Left ventricle myocardium inferior (tissue), 1 donor: Measurements from ENCODE around the gene TMEM60. TPM values are rescaled to one million over a fixed set of nuclear protein-coding genes. Genes with fewer than 3 reads are reported as not detected.
"Not testable (repeated sequence)": the region's sequence is repeated elsewhere in the genome, so short reads cannot be mapped to it uniquely, and the experiment has no call there.

ENCODE experiments used
- DNase-seq: peaks from one replicate; pipeline ENCODE4 v3.0.0-alpha.2; 2020
- H3K27ac ChIP-seq: fragments of 200-600 bp; replicated peaks from 2 replicates; pipeline ENCODE4 v1.8.0; 2021
- H3K27me3 ChIP-seq: fragments of 200-600 bp; 2 replicates; pipeline ENCODE4 v1.8.0; 2021; ENCODE audit warnings: low read depth
- H3K36me3 ChIP-seq: fragments of 200-600 bp; 2 replicates; pipeline ENCODE4 v1.8.0; 2021
- H3K4me1 ChIP-seq: fragments of 200-600 bp; 2 replicates; pipeline ENCODE4 v1.8.0; 2021
- H3K4me3 ChIP-seq: fragments of 200-600 bp; 2 replicates; pipeline ENCODE4 v1.8.0; 2021; ENCODE audit warnings: mild to moderate bottlenecking, moderate library complexity
- H3K9me3 ChIP-seq: fragments of 200-600 bp; replicated peaks from 2 replicates; pipeline ENCODE4 v1.8.0; 2021
- CTCF ChIP-seq: fragments of 200-600 bp; IDR thresholded peaks from 2 replicates; pipeline ENCODE4 v1.8.0; 2021; ENCODE audit warnings: antibody characterized with exemption, mild to moderate bottlenecking, borderline replicate concordance
- intact Hi-C: fragments of 100-400 bp; cut with micrococcal nuclease; formaldehyde crosslinking; loops from one replicate; pipeline ENCODE4 v1.11.0; 2022
- total RNA-seq: library from RNA; stranded (reverse); fragmentation: NEBNext Ultra II Directional; extraction: Animal tissue kit (Norgen Biotek cat#: 25700); gene quantifications from one replicate; pipeline ENCODE4 v1.2.1, GENCODE V29; 2021
- donor health status: DM: no; HTN: yes; CAD: no; lungs with severe emphysema.

Gene TMEM60
- total RNA-seq, 1 donor from 2014 or later, result 8.2 TPM

- H3K4me3 ChIP-seq, result no peak overlapping the region
- no peaks in the 10 kb centered on the region for H3K27me3 ChIP-seq
- no peak for DNase-seq
- H3K9me3 ChIP-seq, result no peaks in the 10 kb centered on the region
- TF ChIP-seq CTCF, result no peak
- intact Hi-C loops, result no loop called here
- peaks cover 39% of the 10 kb centered on the region for H3K4me1 ChIP-seq
- no peaks in the 10 kb centered on the region for H3K36me3 ChIP-seq
- no peak overlapping the region for H3K27ac ChIP-seq
Measured at GRCh38 chr7:77837966-77838365, 39.7 kb upstream of the TMEM60 start.

- intact Hi-C loops, result no loop called here
- Histone ChIP-seq H3K27me3 (no peaks in the 10 kb centered on the region), H3K4me3 (no peak overlapping the region), H3K36me3 (no peaks in the 10 kb centered on the region), H3K4me1 (peaks cover 39% of the 10 kb centered on the region), H3K27ac (no peak overlapping the region), H3K9me3 (no peaks in the 10 kb centered on the region)
- DNase-seq, result no peak
- TF ChIP-seq CTCF, result no peak
Measured at GRCh38 chr7:77837275-77837674, 39.0 kb upstream of the TMEM60 start.

- intact Hi-C loops, H3K9me3 ChIP-seq, DNase-seq, H3K27me3 ChIP-seq, H3K4me3 ChIP-seq, H3K27ac ChIP-seq, H3K36me3 ChIP-seq: not testable (repeated sequence)
- H3K4me1 ChIP-seq, result peaks cover 39% of the 10 kb centered on the region
Measured at GRCh38 chr7:77836425-77836824, 38.2 kb upstream of the TMEM60 start.

- no peaks in the 10 kb centered on the region for H3K9me3 ChIP-seq
- H3K4me1 ChIP-seq, result peaks cover 39% of the 10 kb centered on the region
- TF ChIP-seq CTCF, result no peak
- H3K4me3 ChIP-seq, result no peak overlapping the region
- intact Hi-C loops, result no loop called here
- DNase-seq, result no peak
- H3K36me3 ChIP-seq, result no peaks in the 10 kb centered on the region
- no peak overlapping the region for H3K27ac ChIP-seq
- H3K27me3 ChIP-seq, result no peaks in the 10 kb centered on the region
Measured at GRCh38 chr7:77833136-77833535, 34.9 kb upstream of the TMEM60 start.

- Histone ChIP-seq H3K4me1 (peaks cover 32% of the 10 kb centered on the region), H3K27me3 (no peaks in the 10 kb centered on the region), H3K27ac (no peak overlapping the region), H3K36me3 (no peaks in the 10 kb centered on the region), H3K4me3 (no peak overlapping the region), H3K9me3 (no peaks in the 10 kb centered on the region)
- TF ChIP-seq CTCF, result no peak
- no peak for DNase-seq
- intact Hi-C loops, result no loop called here
Measured at GRCh38 chr7:77831953-77832352, 33.7 kb upstream of the TMEM60 start.

- no peaks in the 10 kb centered on the region for H3K36me3 ChIP-seq
- peaks cover 4% of the 10 kb centered on the region for H3K9me3 ChIP-seq
- DNase-seq, result no peak
- H3K27ac ChIP-seq, result no peak overlapping the region
- no peak for TF ChIP-seq CTCF
- H3K4me3 ChIP-seq, result no peak overlapping the region
- H3K4me1 ChIP-seq, result peaks cover 32% of the 10 kb centered on the region
- no peaks in the 10 kb centered on the region for H3K27me3 ChIP-seq
- intact Hi-C loops, result no loop called here
Measured at GRCh38 chr7:77831481-77831880, 33.2 kb upstream of the TMEM60 start.
